ENCODE data around the gene NMT1. TPM values are rescaled to one million over a fixed set of nuclear protein-coding genes. Genes with fewer than 3 reads are reported as not detected.

NMT1 gene
- total and polyA plus RNA-seq, 2 of the 13 experiments (the other 11 are each of a cell fraction or from before 2014, with no cell fraction given) = 75.7 to 142 TPM

GRCh38 chr17:45123930-45124796 lies 63.0 kb downstream of the NMT1 start (continued):
- TF ChIP-seq ZBTB40 (IDR thresholded peaks at IDR 0.05) (no peak), ZBTB40 (CRISPR knock-in tag; IDR thresholded peaks at IDR 0.05) (no peak), ZBTB26 (CRISPR knock-in tag; IDR thresholded peaks at IDR 0.05; ENCODE audit: borderline replicate concordance) (no peak), CREM (IDR thresholded peaks at IDR 0.05) (0 out of 2 replicates have a peak, but pooled peaks have one; percentile 51), CREM (CRISPR knock-in tag; IDR thresholded peaks at IDR 0.05) (no peak), PAF1 (CRISPR knock-in tag; IDR thresholded peaks at IDR 0.05) (no peak), ZKSCAN8 (CRISPR knock-in tag; IDR thresholded peaks at IDR 0.05; ENCODE audit: borderline replicate concordance) (peak; percentile 30; the same call in 1 of the 2 replicates), NFIC (IDR thresholded peaks at IDR 0.05; ENCODE audit: low read length) (no peak), ZNF7 (CRISPR knock-in tag; IDR thresholded peaks at IDR 0.05) (no peak), ZNF280D (CRISPR knock-in tag; IDR thresholded peaks at IDR 0.05) (no peak), ARHGAP35 (CRISPR knock-in tag; IDR thresholded peaks at IDR 0.05; ENCODE audit: borderline replicate concordance) (peak; percentile 4; the same call in 1 of the 2 replicates), DMAP1 (CRISPR knock-in tag; IDR thresholded peaks at IDR 0.05) (0 out of 2 replicates have a peak, but pooled peaks have one; percentile 29), IRF1 (CRISPR knock-in tag; IDR thresholded peaks at IDR 0.05; ENCODE audit: low read depth) (no peak)

All from HepG2 (cell line).